GM19025 (cell line): ENCODE results near the gene SLC2A5.
"Not testable (repeated sequence)": the region's sequence is repeated elsewhere in the genome, so short reads cannot be mapped to it uniquely, and the experiment has no call there.

Experiments used
- ATAC-seq: cut with Tn5 transposase; IDR thresholded peaks from one replicate; pipeline ENCODE4 v1.9.1; 2021; ENCODE audit warnings: mild to moderate bottlenecking, low read depth, moderate library complexity; ENCODE audit not compliant: unreplicated experiment

SLC2A5 gene

GRCh38 chr1:9069326-9070100, at the start of gene SLC2A5:
Gene SLC2A5 (minus strand): TSS chr1:9069635. CDS start chr1:9069536, 99 bp downstream.
- peak; percentile 90 for ATAC-seq

- ATAC-seq: no peak
Measured at GRCh38 chr1:9118186-9118585, 48.8 kb upstream of the SLC2A5 start.

GRCh38 chr1:9115351-9116205, 46.1 kb upstream of the SLC2A5 start:
- no peak for ATAC-seq

- no peak for ATAC-seq
Measured at GRCh38 chr1:9112961-9113880, 43.8 kb upstream of the SLC2A5 start.

- ATAC-seq: no peak
Measured at GRCh38 chr1:9111957-9112356, 42.5 kb upstream of the SLC2A5 start.

GRCh38 chr1:9111357-9111691, 41.9 kb upstream of the SLC2A5 start:
- no peak for ATAC-seq

- no peak for ATAC-seq
Measured at GRCh38 chr1:9110669-9111356, 41.4 kb upstream of the SLC2A5 start.

- ATAC-seq: no peak
Measured at GRCh38 chr1:9108056-9108665, 38.7 kb upstream of the SLC2A5 start.

GRCh38 chr1:9107136-9107535, 37.7 kb upstream of the SLC2A5 start:
- ATAC-seq: no peak

GRCh38 chr1:9106286-9106685, 36.9 kb upstream of the SLC2A5 start:
- ATAC-seq: no peak

- ATAC-seq: no peak
Measured at GRCh38 chr1:9105336-9105867, 36.0 kb upstream of the SLC2A5 start.

- ATAC-seq: no peak
Measured at GRCh38 chr1:9101510-9102146, 32.2 kb upstream of the SLC2A5 start.

GRCh38 chr1:9100471-9101043, 31.1 kb upstream of the SLC2A5 start:
- no peak for ATAC-seq

GRCh38 chr1:9099555-9099954, 30.1 kb upstream of the SLC2A5 start:
- ATAC-seq: no peak

- no peak for ATAC-seq
Measured at GRCh38 chr1:9097947-9098705, 28.7 kb upstream of the SLC2A5 start.

GRCh38 chr1:9095818-9096217, 26.4 kb upstream of the SLC2A5 start:
- no peak for ATAC-seq

- not testable (repeated sequence) for ATAC-seq
Measured at GRCh38 chr1:9093996-9094595, 24.7 kb upstream of the SLC2A5 start.

GRCh38 chr1:9093581-9093980, 24.1 kb upstream of the SLC2A5 start:
- ATAC-seq: no peak
